ENCODE measurements around the gene APBB2. TPM values are rescaled to one million over a fixed set of nuclear protein-coding genes. Genes with fewer than 3 reads are reported as not detected.

The APBB2 gene
- total RNA-seq, 2 experiments from 2014 or later: 1.5 to 1.7 TPM

GRCh38 chr4:40842318-40842717 lies 372.0 kb downstream of the APBB2 start:
- POLR2A ChIA-PET: no interaction called here
- H3K27ac Mint-ChIP-seq: no peak overlapping the region
- peaks cover 2% of the 10 kb centered on the region for H3K4me1 Mint-ChIP-seq (ENCODE audit: low read depth)
- H3K9me3 Mint-ChIP-seq: no peaks in the 10 kb centered on the region
- intact Hi-C loops (cut with micrococcal nuclease): loop anchor here (2.0 to 5.0 kb wide), 3 partner anchors 80 to 1145 kb away; partner anchors contain the start of gene UBE2K
- no peaks in the 10 kb centered on the region for H3K36me3 Mint-ChIP-seq
- CTCF ChIA-PET: interaction anchor here (1.2 to 6.4 kb wide), 7 partner anchors 9 to 517 kb away, joined by 3 to 86 read pairs (median 7); no protein-coding TSS in a partner anchor
- H3K4me3 Mint-ChIP-seq: no peak overlapping the region
- peaks cover 12% of the 10 kb centered on the region for H3K27me3 Mint-ChIP-seq
- DNase-seq: no peak

GRCh38 chr4:40840985-40841571 lies 373.3 kb downstream of the APBB2 start:
- intact Hi-C loops (cut with micrococcal nuclease): loop anchor here (1.0 to 5.0 kb wide), 5 partner anchors 56 to 1144 kb away; partner anchors contain the start of gene UBE2K
- H3K4me3 Mint-ChIP-seq: no peak overlapping the region
- no peak overlapping the region for H3K27ac Mint-ChIP-seq
- POLR2A ChIA-PET: no interaction called here
- peaks cover 2% of the 10 kb centered on the region for H3K4me1 Mint-ChIP-seq (ENCODE audit: low read depth)
- CTCF ChIA-PET: interaction anchor here (0.6 to 6.4 kb wide), 35 partner anchors 8 to 867 kb away, joined by 3 to 86 read pairs (median 4); no protein-coding TSS in a partner anchor
- H3K27me3 Mint-ChIP-seq: peaks cover 8% of the 10 kb centered on the region
- no peaks in the 10 kb centered on the region for H3K36me3 Mint-ChIP-seq
- no peaks in the 10 kb centered on the region for H3K9me3 Mint-ChIP-seq
- DNase-seq: peak; percentile 90

GRCh38 chr4:40840255-40840984 lies 373.9 kb downstream of the APBB2 start:
- ChIA-PET CTCF (interaction anchor here (0.7 to 6.4 kb wide), 32 partner anchors 8 to 523 kb away, joined by 3 to 86 read pairs (median 4); no protein-coding TSS in a partner anchor), POLR2A (no interaction called here)
- Mint-ChIP-seq H3K36me3 (no peaks in the 10 kb centered on the region), H3K27me3 (peaks cover 6% of the 10 kb centered on the region), H3K9me3 (no peaks in the 10 kb centered on the region), H3K4me1 (ENCODE audit: low read depth) (peaks cover 2% of the 10 kb centered on the region), H3K27ac (no peak overlapping the region), H3K4me3 (no peak overlapping the region)
- DNase-seq: no peak
- intact Hi-C loops (cut with micrococcal nuclease): loop anchor here (2.0 to 5.0 kb wide), 4 partner anchors 56 to 1143 kb away; partner anchors contain the start of gene UBE2K

- Mint-ChIP-seq H3K4me1 (ENCODE audit: low read depth) (peaks cover 2% of the 10 kb centered on the region), H3K9me3 (no peaks in the 10 kb centered on the region), H3K36me3 (no peaks in the 10 kb centered on the region), H3K27ac (no peak overlapping the region), H3K4me3 (no peak overlapping the region), H3K27me3 (peaks cover 6% of the 10 kb centered on the region)
- no peak for DNase-seq
- intact Hi-C loops (cut with micrococcal nuclease): no loop called here
- CTCF ChIA-PET: interaction anchor here (1.1 kb wide), 1 partner anchor 58 kb away, joined by 3 read pairs; no protein-coding TSS in a partner anchor
- POLR2A ChIA-PET: no interaction called here
Observed at GRCh38 chr4:40838742-40839141, 375.6 kb downstream of the APBB2 start.

GRCh38 chr4:40837094-40837870 lies 377.1 kb downstream of the APBB2 start:
- H3K36me3 Mint-ChIP-seq: no peaks in the 10 kb centered on the region
- no peaks in the 10 kb centered on the region for H3K9me3 Mint-ChIP-seq
- peaks cover 3% of the 10 kb centered on the region for H3K27me3 Mint-ChIP-seq
- ChIA-PET POLR2A (no interaction called here), CTCF (interaction anchor here (1.5 kb wide), 1 partner anchor 14 kb away, joined by 3 read pairs; no protein-coding TSS in a partner anchor)
- H3K4me3 Mint-ChIP-seq: no peak overlapping the region
- intact Hi-C loops (cut with micrococcal nuclease): no loop called here
- no peak for DNase-seq
- no peak overlapping the region for H3K27ac Mint-ChIP-seq
- H3K4me1 Mint-ChIP-seq (ENCODE audit: low read depth): peaks cover 2% of the 10 kb centered on the region

GRCh38 chr4:40833212-40833611 lies 381.1 kb downstream of the APBB2 start:
- Mint-ChIP-seq H3K4me3 (no peak overlapping the region), H3K27ac (no peak overlapping the region), H3K36me3 (no peaks in the 10 kb centered on the region), H3K9me3 (peaks cover 2% of the 10 kb centered on the region), H3K27me3 (no peaks in the 10 kb centered on the region), H3K4me1 (ENCODE audit: low read depth) (no peaks in the 10 kb centered on the region)
- no peak for DNase-seq
- ChIA-PET POLR2A (no interaction called here), CTCF (interaction anchor here (1.0 to 1.4 kb wide), 3 partner anchors 8 to 64 kb away, joined by 3 to 4 read pairs (median 3); no protein-coding TSS in a partner anchor)
- intact Hi-C loops (cut with micrococcal nuclease): no loop called here

- ChIA-PET POLR2A (no interaction called here), CTCF (interaction anchor here (0.6 to 1.0 kb wide), 2 partner anchors 9 to 41 kb away, joined by 3 read pairs; no protein-coding TSS in a partner anchor)
- Mint-ChIP-seq H3K4me3 (no peak overlapping the region), H3K36me3 (no peaks in the 10 kb centered on the region), H3K27me3 (no peaks in the 10 kb centered on the region), H3K9me3 (peaks cover 12% of the 10 kb centered on the region), H3K27ac (no peak overlapping the region), H3K4me1 (ENCODE audit: low read depth) (no peaks in the 10 kb centered on the region)
- intact Hi-C loops (cut with micrococcal nuclease): no loop called here
- no peak for DNase-seq
Observed at GRCh38 chr4:40832175-40832574, 382.2 kb downstream of the APBB2 start.

- CTCF ChIA-PET: interaction anchor here (0.6 to 1.7 kb wide), 3 partner anchors 10 to 77 kb away, joined by 3 to 9 read pairs (median 4); no protein-coding TSS in a partner anchor
Observed at GRCh38 chr4:40831146-40831907, 383.0 kb downstream of the APBB2 start.

GRCh38 chr4:40829586-40829985 lies 384.8 kb downstream of the APBB2 start:
- no peak for DNase-seq
- Mint-ChIP-seq H3K9me3 (peaks cover 13% of the 10 kb centered on the region), H3K4me3 (no peak overlapping the region), H3K27ac (no peak overlapping the region), H3K27me3 (peaks cover 2% of the 10 kb centered on the region), H3K4me1 (ENCODE audit: low read depth) (no peaks in the 10 kb centered on the region), H3K36me3 (no peaks in the 10 kb centered on the region)
- CTCF ChIA-PET: interaction anchor here (1.0 to 1.7 kb wide), 2 partner anchors 12 to 14 kb away, joined by 3 to 9 read pairs; no protein-coding TSS in a partner anchor
- intact Hi-C loops (cut with micrococcal nuclease): no loop called here
- POLR2A ChIA-PET: no interaction called here

More at GRCh38 chr4:40831146-40831907, 383.0 kb downstream of the APBB2 start:
- DNase-seq: no peak
- Mint-ChIP-seq H3K27me3 (no peaks in the 10 kb centered on the region), H3K9me3 (peaks cover 13% of the 10 kb centered on the region), H3K4me1 (ENCODE audit: low read depth) (no peaks in the 10 kb centered on the region), H3K27ac (no peak overlapping the region), H3K4me3 (no peak overlapping the region), H3K36me3 (no peaks in the 10 kb centered on the region)
- intact Hi-C loops (cut with micrococcal nuclease): no loop called here
- POLR2A ChIA-PET: no interaction called here

- DNase-seq: no peak
- ChIA-PET CTCF (no interaction called here), POLR2A (no interaction called here)
- intact Hi-C loops (cut with micrococcal nuclease): no loop called here
- H3K36me3 Mint-ChIP-seq: no peaks in the 10 kb centered on the region
- peaks cover 13% of the 10 kb centered on the region for H3K9me3 Mint-ChIP-seq
- peaks cover 2% of the 10 kb centered on the region for H3K27me3 Mint-ChIP-seq
- no peak overlapping the region for H3K4me3 Mint-ChIP-seq
- no peaks in the 10 kb centered on the region for H3K4me1 Mint-ChIP-seq (ENCODE audit: low read depth)
- no peak overlapping the region for H3K27ac Mint-ChIP-seq
Observed at GRCh38 chr4:40828661-40829060, 385.7 kb downstream of the APBB2 start.

GRCh38 chr4:40827758-40828157 lies 386.6 kb downstream of the APBB2 start:
- Mint-ChIP-seq H3K36me3 (no peaks in the 10 kb centered on the region), H3K4me3 (no peak overlapping the region), H3K9me3 (peaks cover 13% of the 10 kb centered on the region), H3K27ac (no peak overlapping the region), H3K27me3 (peaks cover 2% of the 10 kb centered on the region), H3K4me1 (ENCODE audit: low read depth) (no peaks in the 10 kb centered on the region)
- POLR2A ChIA-PET: no interaction called here
- intact Hi-C loops (cut with micrococcal nuclease): no loop called here
- DNase-seq: no peak
- CTCF ChIA-PET: interaction anchor here (0.8 kb wide), 1 partner anchor 13 kb away, joined by 3 read pairs; no protein-coding TSS in a partner anchor

All from activated CD4-positive, alpha-beta memory T cell treated with anti-CD3 and anti-CD28 coated beads for 36 hours (primary cell).